Activated naive CD8-positive, alpha-beta T cell treated with anti-CD3 and anti-CD28 coated beads, Interleukin-2, amount 50 U/mL, for 16 hours (primary cell): ENCODE data around the gene TMEM214.
A peak's percentile ranks its signal among the peaks of the same experiment; 100 is the strongest.

Source experiments
- DNase-seq: peaks from one replicate; pipeline ENCODE4 v3.0.0-alpha.2; 2020; ENCODE audit warnings: low read depth, low spot score

Gene TMEM214

DNA sequence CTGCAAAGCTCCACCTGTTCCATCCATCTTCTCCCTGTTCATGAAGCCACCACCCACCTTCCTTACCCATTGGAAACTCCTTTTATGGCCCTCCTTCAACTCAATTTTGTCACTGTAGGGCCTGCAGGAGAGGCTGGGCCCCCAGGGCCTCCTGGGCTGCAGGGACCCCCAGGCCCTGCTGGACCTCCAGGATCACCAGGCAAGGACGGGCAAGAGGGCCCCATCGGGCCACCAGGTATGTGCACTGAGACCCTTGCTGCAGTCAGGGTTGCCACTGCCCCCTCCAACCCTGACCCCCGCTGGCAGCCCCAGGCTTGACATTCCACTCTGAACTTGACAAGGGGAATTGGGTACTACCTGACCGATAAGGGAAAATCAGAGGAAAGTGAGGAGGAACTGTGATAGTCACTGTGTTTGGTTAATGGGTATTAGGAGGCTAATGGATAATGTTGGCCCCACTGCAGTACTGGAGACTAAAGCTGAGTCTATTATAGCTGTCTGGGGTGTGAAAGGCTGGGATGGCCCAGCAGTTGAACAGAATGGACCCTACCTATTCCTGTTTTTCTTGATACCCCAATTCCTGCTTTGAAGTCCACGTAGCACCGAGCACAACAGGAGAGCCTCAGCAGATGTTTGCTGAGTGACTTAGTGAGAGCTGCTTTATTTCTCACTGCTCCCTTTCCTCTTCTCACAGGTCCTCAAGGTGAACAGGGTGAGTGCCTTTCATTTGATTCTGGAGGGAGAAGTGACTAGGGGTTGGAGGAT is 51.7 kb downstream of the TMEM214 start:
- DNase-seq, result no peak

DNA sequence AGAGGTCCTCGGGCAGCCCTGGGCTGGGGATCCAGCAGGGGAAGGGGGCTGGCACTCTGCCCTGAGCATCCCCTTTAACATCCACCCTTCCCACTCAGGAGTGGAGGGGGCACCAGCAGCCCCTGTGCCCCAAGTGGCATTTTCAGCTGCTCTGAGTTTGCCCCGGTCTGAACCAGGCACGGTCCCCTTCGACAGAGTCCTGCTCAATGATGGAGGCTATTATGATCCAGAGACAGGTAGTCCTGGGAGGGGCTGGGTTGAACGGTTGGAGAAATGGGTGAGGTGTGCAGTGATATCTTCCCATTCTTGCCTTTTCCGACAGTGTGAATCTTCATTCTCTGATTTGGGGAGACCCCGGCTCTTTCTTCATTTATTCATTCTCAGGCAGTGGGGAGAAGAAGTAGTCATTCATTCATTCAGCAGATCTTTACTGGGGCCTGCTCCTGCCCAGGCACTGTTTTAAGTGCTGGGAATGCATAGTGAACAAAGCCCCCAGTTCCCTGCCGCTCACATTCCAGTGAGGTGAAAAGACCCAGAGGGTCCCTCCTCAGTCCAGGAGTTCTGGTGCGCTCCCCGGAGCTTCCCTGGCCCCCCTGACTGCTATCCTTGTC is 52.4 kb downstream of the TMEM214 start:
- DNase-seq, result no peak

DNA sequence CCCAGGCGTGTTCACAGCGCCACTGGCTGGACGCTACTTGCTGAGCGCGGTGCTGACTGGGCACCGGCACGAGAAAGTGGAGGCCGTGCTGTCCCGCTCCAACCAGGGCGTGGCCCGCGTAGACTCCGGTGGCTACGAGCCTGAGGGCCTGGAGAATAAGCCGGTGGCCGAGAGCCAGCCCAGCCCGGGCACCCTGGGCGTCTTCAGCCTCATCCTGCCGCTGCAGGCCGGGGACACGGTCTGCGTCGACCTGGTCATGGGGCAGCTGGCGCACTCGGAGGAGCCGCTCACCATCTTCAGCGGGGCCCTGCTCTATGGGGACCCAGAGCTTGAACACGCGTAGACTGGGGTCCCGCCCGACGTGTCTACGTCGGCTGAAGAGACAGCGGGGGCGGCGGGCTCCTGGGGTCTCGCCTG is 52.9 kb downstream of the TMEM214 start:
- DNase-seq, result no peak

DNA sequence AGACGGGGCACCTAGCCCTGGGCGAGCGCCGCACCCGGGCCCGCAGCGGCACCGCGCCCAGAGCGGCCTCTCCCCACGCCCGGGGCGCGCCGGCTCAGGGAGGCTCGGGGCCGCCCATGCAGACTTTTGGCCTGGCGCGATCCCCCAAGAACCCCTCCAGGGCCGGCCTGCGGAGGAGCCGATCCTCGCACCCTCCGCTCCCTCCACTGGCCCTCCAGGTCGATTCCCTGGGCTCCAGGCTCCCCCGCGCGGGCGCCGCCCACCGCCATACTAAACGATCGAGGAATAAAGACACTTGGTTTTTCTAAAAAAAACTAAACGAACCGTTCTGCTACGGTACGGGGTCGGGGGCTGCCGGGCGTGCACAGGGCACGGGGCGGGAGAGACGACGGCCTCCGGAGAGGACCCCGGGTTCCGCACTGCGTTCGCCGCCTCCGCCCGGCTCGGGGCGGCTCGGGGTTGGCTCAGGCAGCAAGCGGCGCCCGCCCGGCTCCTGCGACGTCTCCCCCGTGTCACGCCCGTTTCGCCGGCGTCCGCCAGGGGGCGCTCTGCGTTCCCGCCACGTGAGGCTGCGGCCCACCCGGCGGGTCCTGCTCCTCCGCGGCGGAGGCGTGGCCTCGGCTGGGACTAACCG is 53.4 kb downstream of the TMEM214 start:
- peak; percentile 97 for DNase-seq

DNA sequence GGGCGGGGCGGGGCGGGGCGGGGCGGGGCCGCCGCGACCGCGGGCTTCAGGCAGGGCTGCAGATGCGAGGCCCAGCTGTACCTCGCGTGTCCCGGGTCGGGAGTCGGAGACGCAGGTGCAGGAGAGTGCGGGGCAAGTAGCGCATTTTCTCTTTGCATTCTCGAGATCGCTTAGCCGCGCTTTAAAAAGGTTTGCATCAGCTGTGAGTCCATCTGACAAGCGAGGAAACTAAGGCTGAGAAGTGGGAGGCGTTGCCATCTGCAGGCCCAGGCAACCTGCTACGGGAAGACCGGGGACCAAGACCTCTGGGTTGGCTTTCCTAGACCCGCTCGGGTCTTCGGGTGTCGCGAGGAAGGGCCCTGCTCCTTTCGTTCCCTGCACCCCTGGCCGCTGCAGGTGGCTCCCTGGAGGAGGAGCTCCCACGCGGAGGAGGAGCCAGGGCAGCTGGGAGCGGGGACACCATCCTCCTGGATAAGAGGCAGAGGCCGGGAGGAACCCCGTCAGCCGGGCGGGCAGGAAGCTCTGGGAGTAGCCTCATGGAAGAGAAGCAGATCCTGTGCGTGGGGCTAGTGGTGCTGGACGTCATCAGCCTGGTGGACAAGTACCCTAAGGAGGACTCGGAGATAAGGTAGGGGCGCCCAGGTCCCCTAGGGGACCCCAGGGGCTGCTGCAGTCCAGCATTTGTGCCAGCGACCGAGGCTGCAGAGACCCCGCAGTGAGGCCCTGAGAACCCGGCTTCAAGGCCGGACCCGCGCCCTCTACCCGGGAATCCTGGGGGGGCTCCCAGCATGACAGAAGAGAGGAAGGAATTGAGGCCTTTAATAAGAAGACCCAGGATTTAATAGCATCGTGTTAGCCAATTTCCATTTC is 54.2 kb downstream of the TMEM214 start, which contains the start of gene KHK:
Gene KHK (plus strand): TSS at position 49 of the 870 bp plus-strand sequence. CDS start 488 bp downstream, at position 537.
- DNase-seq, result no peak

DNA sequence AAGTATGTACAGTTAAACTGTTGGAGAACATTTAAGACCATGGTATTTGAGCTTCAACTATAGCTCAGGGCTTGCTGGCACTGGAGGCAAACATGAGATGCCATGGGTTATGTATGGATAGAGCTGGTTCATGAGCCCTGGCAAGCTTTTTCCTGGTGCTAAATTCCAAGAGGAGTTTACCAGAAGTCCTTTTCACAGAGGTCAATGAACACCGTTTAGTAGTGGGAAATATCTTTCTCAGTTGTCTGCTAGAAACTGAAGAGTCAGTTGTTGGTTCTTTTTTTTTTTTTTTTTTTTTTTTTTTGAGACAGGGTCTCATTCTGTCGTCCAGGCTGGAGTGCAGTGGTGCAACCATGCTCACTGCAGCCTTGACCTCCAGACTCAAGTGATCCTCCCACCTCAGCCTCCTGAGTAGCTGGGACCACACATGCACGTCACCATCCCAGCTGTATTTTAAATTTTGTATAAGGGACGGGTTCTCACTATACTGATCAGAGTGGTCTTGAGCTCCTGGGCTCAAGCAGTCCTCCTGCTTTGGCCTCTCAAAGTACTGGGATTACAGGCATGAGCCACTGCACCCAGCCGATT is 55.2 kb downstream of the TMEM214 start:
- DNase-seq, result no peak

DNA sequence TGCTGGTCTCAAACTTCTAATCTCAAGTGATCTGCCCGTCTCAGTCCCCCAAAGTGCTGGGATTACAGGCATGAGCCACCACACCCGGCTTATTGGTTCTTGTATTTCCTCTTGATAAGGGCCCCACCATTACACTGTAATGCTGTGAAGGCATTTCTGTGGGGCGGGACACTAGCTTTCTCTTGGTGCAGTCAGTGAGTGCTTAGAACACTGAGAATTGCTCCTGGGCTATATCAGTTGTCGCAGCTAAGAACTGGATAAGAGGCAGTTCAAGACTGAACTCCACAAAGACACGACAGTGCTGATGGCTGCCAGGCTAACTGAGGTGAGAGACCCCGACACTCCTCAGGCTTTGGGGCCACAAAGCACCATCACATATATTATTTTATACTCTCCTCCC is 55.9 kb downstream of the TMEM214 start:
- no peak for DNase-seq

DNA sequence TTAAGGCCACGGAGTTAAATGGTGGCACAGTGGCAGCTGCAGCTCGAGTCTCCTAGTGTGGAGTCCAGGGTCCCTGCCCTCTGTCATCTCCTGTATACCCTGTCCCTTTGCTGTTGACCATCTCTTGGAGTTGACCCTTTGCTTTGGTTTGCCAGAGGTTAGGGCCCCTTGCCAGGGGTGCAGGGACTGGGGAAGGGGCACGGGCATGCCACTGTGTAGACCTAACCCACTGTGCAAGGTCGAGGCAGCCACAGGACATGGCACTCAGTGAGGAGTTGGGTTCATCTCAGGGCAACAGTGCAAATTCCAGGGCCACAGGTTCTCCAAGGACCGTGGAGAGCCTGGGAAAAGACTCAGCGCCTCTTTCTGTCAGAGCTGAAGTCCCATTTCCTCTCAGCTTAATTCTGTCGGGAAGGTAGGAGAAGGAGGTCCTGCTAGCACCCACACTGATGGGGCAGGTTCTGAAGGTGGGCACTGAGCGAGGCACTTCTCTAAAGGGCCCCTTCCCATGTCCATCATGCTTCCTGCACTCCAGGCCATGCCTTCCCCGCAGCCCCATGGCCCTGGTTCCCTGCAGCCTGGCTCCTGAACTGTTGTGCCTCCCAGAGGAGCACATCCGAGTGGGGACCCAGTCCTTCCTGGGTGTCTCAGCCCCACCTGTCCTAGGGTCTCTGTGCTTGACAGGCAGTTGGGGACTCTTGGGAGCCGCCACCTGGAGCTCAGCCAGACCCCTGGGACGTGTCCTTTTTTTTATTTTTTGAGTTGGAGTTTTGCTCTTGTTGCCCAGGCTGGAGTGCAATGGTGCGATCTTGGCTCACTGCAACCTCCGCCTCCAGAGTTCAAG is 56.6 kb downstream of the TMEM214 start:
- no peak for DNase-seq
